Activated CD4-positive, alpha-beta T cell treated with anti-CD3 and anti-CD28 coated beads, Interleukin-2, amount 50 U/mL, for 48 hours (primary cell): ENCODE data around the gene ARFGAP2.

Experiments
- DNase-seq, 2 experiments: peaks; one replicate each; pipeline ENCODE4 v3.0.0-alpha.2; 2020

The ARFGAP2 gene

GRCh38 chr11:47186700-47187695, 10.3 kb upstream of the ARFGAP2 start:
- peak; percentile 64 to 72 for DNase-seq

GRCh38 chr11:47186076-47186699, 9.5 kb upstream of the ARFGAP2 start, which contains the start of gene PACSIN3:
Gene PACSIN3, minus strand, starts transcription at chr11:47186434. Its CDS starts 3,707 bp downstream, at chr11:47182727.
- DNase-seq = peak; percentile 62 to 64

- peak; percentile 14 to 16 for DNase-seq
These were observed 8.8 kb upstream of the ARFGAP2 start for GRCh38 chr11:47185305-47186075.

DNA sequence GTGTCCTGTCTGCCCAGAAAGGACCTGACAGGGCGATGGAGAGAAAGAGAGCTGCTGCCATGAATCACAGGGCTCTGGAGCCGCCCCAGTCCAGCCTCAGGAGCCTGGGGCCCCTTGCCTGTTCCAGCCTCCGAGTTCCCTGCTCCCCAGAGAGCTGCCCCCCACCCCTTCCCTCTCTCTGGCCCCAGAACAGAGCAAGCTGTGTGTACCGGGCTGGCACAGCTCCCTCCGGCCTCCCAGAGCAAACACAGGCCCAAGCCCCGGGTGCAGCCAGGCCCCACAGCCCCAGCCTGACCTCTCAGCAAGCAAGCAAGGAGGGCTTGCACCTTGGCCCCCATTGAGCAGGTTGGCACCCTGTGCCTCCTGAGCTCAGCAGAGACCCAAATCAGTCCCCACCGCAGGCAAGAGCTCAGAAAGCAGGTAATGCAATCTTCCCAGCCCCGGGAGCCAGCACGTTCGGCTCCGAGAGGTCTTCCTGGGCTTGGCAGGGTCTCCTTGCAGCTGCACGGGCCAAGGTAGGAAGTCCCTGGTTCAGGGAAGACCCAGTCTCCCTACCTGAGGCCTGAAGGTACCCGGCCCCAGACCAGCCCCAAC, 8.1 kb upstream of the ARFGAP2 start:
- DNase-seq = no peak

DNA sequence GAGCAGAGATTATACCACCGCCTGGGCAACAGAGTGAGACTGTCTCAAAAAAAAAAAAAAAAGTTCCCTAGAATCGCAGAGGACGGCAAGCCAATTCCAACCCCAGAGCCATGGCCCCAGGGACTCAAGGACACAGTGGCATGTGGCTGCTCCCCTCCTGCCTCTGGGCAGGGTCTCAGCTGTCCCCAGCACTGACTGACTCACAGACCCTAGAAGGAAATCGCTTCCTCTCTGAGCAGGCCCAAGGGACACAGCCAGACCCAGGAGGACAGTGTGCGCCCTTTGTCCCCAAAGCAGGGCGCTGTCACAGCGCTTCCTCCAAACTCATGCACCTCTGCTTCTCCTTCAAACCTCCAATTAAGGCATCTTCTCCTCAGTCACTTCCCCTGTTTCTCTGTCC, 7.3 kb upstream of the ARFGAP2 start:
- no peak for DNase-seq

GRCh38 chr11:47183031-47183856, 6.6 kb upstream of the ARFGAP2 start:
- DNase-seq = no peak

DNA sequence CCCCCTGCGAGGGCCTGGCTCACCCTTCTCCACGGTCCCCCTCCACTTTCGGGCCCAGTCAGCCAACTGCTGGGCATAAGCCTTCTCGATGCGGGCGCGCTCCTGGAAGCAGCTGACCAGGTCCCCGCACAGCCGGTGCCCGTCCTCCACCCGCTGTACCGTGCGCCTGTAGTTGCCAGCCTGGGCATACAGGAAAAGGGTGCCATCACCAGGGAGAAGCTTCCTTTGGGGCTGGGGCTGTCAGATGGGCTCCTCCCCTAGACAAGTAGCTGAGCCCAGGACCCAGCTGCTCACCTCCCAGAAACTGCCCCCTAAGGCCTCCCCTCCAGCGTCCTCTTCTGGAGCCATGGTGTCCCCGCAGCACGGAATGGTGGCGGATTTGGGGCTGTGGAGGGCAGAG, 5.7 kb upstream of the ARFGAP2 start:
- DNase-seq = no peak

GRCh38 chr11:47181271-47181670, 4.6 kb upstream of the ARFGAP2 start:
- DNase-seq = no peak

GRCh38 chr11:47180006-47180787, 3.5 kb upstream of the ARFGAP2 start:
- no peak for DNase-seq

GRCh38 chr11:47179655-47179991, 2.9 kb upstream of the ARFGAP2 start:
- peak; percentile 43 to 60 for DNase-seq

GRCh38 chr11:47178737-47179654, 2.3 kb upstream of the ARFGAP2 start:
- DNase-seq = no peak

DNA sequence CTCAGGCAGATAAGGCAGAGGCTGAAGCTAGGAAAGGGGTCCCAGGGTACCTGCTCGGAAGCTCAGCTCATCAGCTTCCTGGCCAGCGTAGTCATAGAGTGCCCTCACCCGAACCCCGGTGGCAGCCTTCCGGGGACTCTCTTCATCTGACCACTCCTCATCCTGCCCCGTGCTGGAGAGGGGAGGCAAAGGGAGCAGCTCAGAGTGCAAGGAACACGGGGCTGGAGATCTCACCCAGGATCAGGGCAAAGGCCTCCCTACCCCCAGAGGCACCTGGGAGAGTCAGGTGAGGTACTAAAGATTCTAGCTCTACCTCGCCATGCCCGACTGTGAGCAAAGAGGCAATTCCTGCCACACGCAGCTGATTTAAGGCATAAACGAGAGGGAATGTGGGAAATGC, 1.6 kb upstream of the ARFGAP2 start:
- DNase-seq = no peak

DNA sequence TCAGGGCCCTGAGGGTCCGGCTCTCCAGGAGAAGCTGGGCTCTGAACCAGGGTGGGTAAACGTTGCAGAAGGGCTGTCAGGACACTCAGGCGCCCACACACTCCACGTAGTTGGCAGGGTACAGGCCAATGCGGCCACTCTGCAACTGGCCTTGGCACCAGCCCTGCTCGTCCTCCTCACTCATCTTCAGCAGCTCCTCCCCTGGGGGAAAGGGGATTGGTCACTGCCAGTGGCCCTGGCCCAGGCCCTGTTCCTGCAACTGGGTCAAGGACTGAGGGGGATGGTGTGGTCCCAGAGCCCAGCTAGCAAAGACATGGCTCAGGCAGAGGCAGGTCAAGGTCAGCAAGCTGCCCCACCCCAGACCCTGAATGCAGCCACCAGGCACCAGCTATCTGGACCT, 1.2 kb upstream of the ARFGAP2 start:
- no peak for DNase-seq

- DNase-seq = peak; percentile 67 to 77
These were observed 658 bp upstream of the ARFGAP2 start for GRCh38 chr11:47177229-47177845.

GRCh38 chr11:47175746-47176327, 842 bp downstream of the ARFGAP2 start:
- DNase-seq = no peak

GRCh38 chr11:47172740-47173336, 3.8 kb downstream of the ARFGAP2 start:
- DNase-seq = no peak

DNA sequence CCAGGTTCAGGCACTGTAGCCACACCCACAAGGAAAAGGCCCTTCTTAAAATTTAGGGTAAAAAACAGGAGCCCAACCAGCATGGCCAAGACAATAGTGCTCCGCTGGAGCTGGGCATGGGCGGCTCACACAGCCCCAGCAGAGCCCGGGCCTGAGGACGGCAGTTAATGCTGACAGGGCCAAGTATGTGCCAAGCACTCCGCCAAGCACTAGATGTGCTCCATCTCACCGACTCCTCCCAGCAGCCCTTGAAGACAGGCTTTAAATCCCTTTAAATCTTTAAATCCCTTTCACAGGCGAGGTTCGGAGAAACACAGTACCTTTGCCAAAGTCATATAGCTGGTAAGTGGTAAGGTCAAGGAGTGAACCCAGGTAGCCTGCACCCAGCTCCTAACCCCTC, 4.8 kb downstream of the ARFGAP2 start:
- no peak for DNase-seq

GRCh38 chr11:47171061-47171838, 5.4 kb downstream of the ARFGAP2 start:
- DNase-seq = no peak
